ENCODE data around the gene DDX52. TPM values are rescaled to one million over a fixed set of nuclear protein-coding genes. Genes with fewer than 3 reads are reported as not detected.

Gene DDX52
- total RNA-seq, 4 donors from 2014 or later: 30.2 to 54.6 (median 43.0) TPM

DNA sequence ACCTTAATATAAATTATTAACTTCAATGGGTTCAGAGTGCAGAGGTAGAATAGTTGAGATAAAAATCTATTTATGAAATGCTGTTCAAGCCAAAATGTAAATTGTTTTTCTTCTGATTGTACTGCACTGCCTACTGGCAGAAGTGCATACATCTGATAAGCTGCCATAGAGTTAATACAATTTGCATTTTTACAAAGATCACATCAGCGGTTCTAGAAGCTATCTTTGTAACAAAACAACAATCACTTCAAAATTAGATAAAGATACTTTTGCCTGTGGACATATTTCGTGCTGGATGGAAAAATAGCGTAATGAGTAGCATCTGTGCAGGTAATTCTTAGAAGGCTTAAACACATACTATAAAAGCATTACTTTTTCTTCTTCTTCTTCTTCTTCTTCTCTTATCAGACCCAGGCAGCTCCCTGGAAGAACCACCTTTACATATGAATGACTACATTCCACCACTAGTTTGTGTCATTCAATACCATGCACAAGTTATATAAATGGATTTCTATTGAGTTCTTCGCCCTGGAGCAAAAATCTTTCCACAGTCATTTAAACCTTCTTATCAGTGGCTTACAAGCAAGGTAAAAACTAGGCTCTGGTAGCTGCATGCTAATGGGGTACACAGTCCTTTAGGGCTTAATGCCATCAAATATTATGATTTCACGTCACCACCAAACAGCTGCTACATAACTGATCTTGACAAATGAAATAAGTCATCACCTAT lies 81.1 kb downstream of the DDX52 start:
- Histone ChIP-seq H3K36me3 (peaks cover 0 to 64% (median 0%) of the 10 kb centered on the region in 3 donors), H3K4me3 (no peak overlapping the region), H3K4me1 (no peaks in the 10 kb centered on the region), H3K27ac (no peak overlapping the region), H3K27me3 (no peaks in the 10 kb centered on the region), H3K9me3 (no peaks in the 10 kb centered on the region)
- DNase-seq: no peak
- TF ChIP-seq POLR2A (IDR thresholded peaks at IDR 0.05): no peak
- TF ChIP-seq, protein P1, sequence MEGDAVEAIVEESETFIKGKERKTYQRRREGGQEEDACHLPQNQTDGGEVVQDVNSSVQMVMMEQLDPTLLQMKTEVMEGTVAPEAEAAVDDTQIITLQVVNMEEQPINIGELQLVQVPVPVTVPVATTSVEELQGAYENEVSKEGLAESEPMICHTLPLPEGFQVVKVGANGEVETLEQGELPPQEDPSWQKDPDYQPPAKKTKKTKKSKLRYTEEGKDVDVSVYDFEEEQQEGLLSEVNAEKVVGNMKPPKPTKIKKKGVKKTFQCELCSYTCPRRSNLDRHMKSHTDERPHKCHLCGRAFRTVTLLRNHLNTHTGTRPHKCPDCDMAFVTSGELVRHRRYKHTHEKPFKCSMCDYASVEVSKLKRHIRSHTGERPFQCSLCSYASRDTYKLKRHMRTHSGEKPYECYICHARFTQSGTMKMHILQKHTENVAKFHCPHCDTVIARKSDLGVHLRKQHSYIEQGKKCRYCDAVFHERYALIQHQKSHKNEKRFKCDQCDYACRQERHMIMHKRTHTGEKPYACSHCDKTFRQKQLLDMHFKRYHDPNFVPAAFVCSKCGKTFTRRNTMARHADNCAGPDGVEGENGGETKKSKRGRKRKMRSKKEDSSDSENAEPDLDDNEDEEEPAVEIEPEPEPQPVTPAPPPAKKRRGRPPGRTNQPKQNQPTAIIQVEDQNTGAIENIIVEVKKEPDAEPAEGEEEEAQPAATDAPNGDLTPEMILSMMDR (IDR thresholded peaks at IDR 0.05): no peak

Small RNAs within 50 kb of the gene (small RNA-seq; reads per million reads assigned to genes)
- 0 reads per million in 2 donors for gene MIR378J

Other genes starting within 250 kb of the DDX52 start
- 10 to 100 TPM; 31.7 to 71.7 (median 43.0) TPM for gene ACACA, start 236.6 kb downstream of the DDX52 start, total RNA-seq
- gene TADA2A, start 236.6 kb downstream of the DDX52 start, total RNA-seq: 10 to 100 TPM; 25.7 to 80.9 (median 43.2) TPM
- 1 to 10 TPM; 2.2 to 2.7 (median 2.6) TPM for gene DUSP14, start 153.6 kb downstream of the DDX52 start, total RNA-seq
- 100 to 1,000 TPM in 1 of 4 donors, 10 to 100 TPM in 3; 42.5 to 102 (median 49.5) TPM for gene SYNRG, start 34.0 kb downstream of the DDX52 start, total RNA-seq
- 10 to 100 TPM; 16.5 to 39.9 (median 32.2) TPM for gene HNF1B, start 101.6 kb upstream of the DDX52 start, total RNA-seq

All from Peyer's patch (tissue), 4 donors.